Kidney epithelial cell (primary cell): Measurements from ENCODE around the gene CSF1R. TPM values are rescaled to one million over a fixed set of nuclear protein-coding genes. Genes with fewer than 3 reads are reported as not detected.

Source experiments
- DNase-seq: peaks from one replicate; pipeline ENCODE4 v3.0.0-alpha.2; 2010; ENCODE audit warnings: low read depth
- H3K27me3 ChIP-seq: 2 replicates; pipeline ENCODE4 v1.6.0; 2011; ENCODE audit warnings: low read length; ENCODE audit not compliant: control insufficient read depth, insufficient read depth
- H3K36me3 ChIP-seq: 2 replicates; pipeline ENCODE4 v1.5.1; 2011; ENCODE audit warnings: low read length; ENCODE audit not compliant: control insufficient read depth, insufficient read depth
- H3K4me3 ChIP-seq: 2 replicates; pipeline ENCODE4 v1.5.1; 2011; ENCODE audit warnings: low read depth, mild to moderate bottlenecking, control low read depth, low read length
- CTCF ChIP-seq: IDR thresholded peaks from 2 replicates; pipeline ENCODE4 v1.5.1; 2011; ENCODE audit warnings: mild to moderate bottlenecking, moderate library complexity, low read length, control low read depth, inconsistent platforms; ENCODE audit not compliant: insufficient read depth, poor library complexity, severe bottlenecking
- total RNA-seq: library from RNA; depleted of rRNA; stranded (reverse); fragments of >200 nt; gene quantifications from 2 replicates; pipeline ENCODE4 v1.2.3, GENCODE V29; 2015

CSF1R gene
- total RNA-seq, 1 donor from 2014 or later, result 0.75 TPM

- Histone ChIP-seq H3K4me3 (no peak overlapping the region), H3K36me3 (peaks cover 11% of the 10 kb centered on the region), H3K27me3 (no peaks in the 10 kb centered on the region)
- no peak for DNase-seq
- TF ChIP-seq CTCF, result no peak
Measured at GRCh38 chr5:150015415-150015814, 70.9 kb downstream of the CSF1R start.

- Histone ChIP-seq H3K4me3 (no peak overlapping the region), H3K27me3 (no peaks in the 10 kb centered on the region), H3K36me3 (peaks cover 10% of the 10 kb centered on the region)
- TF ChIP-seq CTCF, result no peak
- no peak for DNase-seq
Measured at GRCh38 chr5:150014456-150014855, 71.9 kb downstream of the CSF1R start.

GRCh38 chr5:150013931-150014330 is 72.4 kb downstream of the CSF1R start:
- no peak for TF ChIP-seq CTCF
- H3K36me3 ChIP-seq, result peaks cover 10% of the 10 kb centered on the region
- H3K27me3 ChIP-seq, result no peaks in the 10 kb centered on the region
- DNase-seq, result no peak
- H3K4me3 ChIP-seq, result no peak overlapping the region

- Histone ChIP-seq H3K36me3 (peaks cover 4% of the 10 kb centered on the region), H3K4me3 (no peak overlapping the region), H3K27me3 (no peaks in the 10 kb centered on the region)
- TF ChIP-seq CTCF, result no peak
- DNase-seq, result no peak
Measured at GRCh38 chr5:150009671-150010387, 76.5 kb downstream of the CSF1R start.

GRCh38 chr5:150007050-150007449 is 79.3 kb downstream of the CSF1R start:
- H3K4me3 ChIP-seq, result no peak overlapping the region
- no peak for DNase-seq
- TF ChIP-seq CTCF, result no peak
- H3K27me3 ChIP-seq, result no peaks in the 10 kb centered on the region
- H3K36me3 ChIP-seq, result peaks cover 2% of the 10 kb centered on the region

- DNase-seq, result no peak
- Histone ChIP-seq H3K27me3 (no peaks in the 10 kb centered on the region), H3K4me3 (no peak overlapping the region), H3K36me3 (peaks cover 2% of the 10 kb centered on the region)
- TF ChIP-seq CTCF, result no peak
Measured at GRCh38 chr5:150006318-150006717, 80.0 kb downstream of the CSF1R start.
